Osteoblast (primary cell): ENCODE results near the gene OSCAR. TPM values are rescaled to one million over a fixed set of nuclear protein-coding genes. Genes with fewer than 3 reads are reported as not detected.
A peak's percentile ranks its signal among the peaks of the same experiment; 100 is the strongest.
"Not testable (repeated sequence)": the region's sequence is repeated elsewhere in the genome, so short reads cannot be mapped to it uniquely, and the experiment has no call there.

Experiments
- DNase-seq: peaks from one replicate; pipeline ENCODE4 v3.0.0; 2011; ENCODE audit warnings: low spot score, mixed read lengths; ENCODE audit not compliant: insufficient read length; ENCODE audit errors: missing footprints
- H2AFZ ChIP-seq: 2 replicates; pipeline ENCODE4 v1.6.0; 2011; ENCODE audit warnings: mild to moderate bottlenecking, low read length
- H3K27ac ChIP-seq: 2 replicates; pipeline ENCODE4 v1.5.1; 2011; ENCODE audit warnings: mild to moderate bottlenecking, low read depth, low read length, moderate library complexity
- H3K27me3 ChIP-seq: 2 replicates; pipeline ENCODE4 v1.6.0; 2012; ENCODE audit warnings: mild to moderate bottlenecking, control low read depth, inconsistent platforms, low read length, moderate library complexity; ENCODE audit not compliant: insufficient read depth
- H3K36me3 ChIP-seq: 2 replicates; pipeline ENCODE4 v1.5.1; 2011; ENCODE audit warnings: mild to moderate bottlenecking, low read length, control low read depth, moderate library complexity; ENCODE audit not compliant: insufficient read depth
- H3K4me1 ChIP-seq: 2 replicates; pipeline ENCODE4 v1.5.1; 2011; ENCODE audit warnings: mild to moderate bottlenecking, low read length, control low read depth, moderate library complexity; ENCODE audit not compliant: insufficient read depth
- H3K4me2 ChIP-seq: 2 replicates; pipeline ENCODE4 v1.6.0; 2011; ENCODE audit warnings: mild to moderate bottlenecking, low read length; ENCODE audit not compliant: insufficient read depth
- H3K4me3 ChIP-seq: fragments of 200-600 bp; sonication (generic); 3 replicates; pipeline ENCODE4 v1.5.1; 2012; ENCODE audit warnings: mild to moderate bottlenecking, low read length, inconsistent platforms; ENCODE audit not compliant: insufficient read depth
- H3K79me2 ChIP-seq: 2 replicates; pipeline ENCODE4 v1.6.0; 2012; ENCODE audit warnings: mild to moderate bottlenecking, low read length, control low read depth, inconsistent platforms; ENCODE audit not compliant: insufficient read depth
- H3K9me3 ChIP-seq: 2 replicates; pipeline ENCODE4 v1.5.1; 2011; ENCODE audit warnings: low read depth, low read length, control low read depth
- H4K20me1 ChIP-seq: 2 replicates; pipeline ENCODE4 v1.6.0; 2012; ENCODE audit warnings: mild to moderate bottlenecking, low read length, control low read depth; ENCODE audit not compliant: insufficient read depth
- total RNA-seq: library from RNA; depleted of rRNA; stranded (reverse); fragments of >200 nt; gene quantifications from 2 replicates; pipeline ENCODE4 v1.2.3, GENCODE V29; 2012
- TF ChIP-seq, protein P1 (sequence below): IDR thresholded peaks from 2 replicates; pipeline ENCODE4 v1.5.1; 2011; ENCODE audit warnings: mild to moderate bottlenecking, low read depth, low read length, moderate library complexity; ENCODE audit errors: extremely low read depth

The OSCAR gene
- total RNA-seq, 1 donor, result 0.36 TPM

GRCh38 chr19:54099190-54099902, 1.3 kb downstream of the OSCAR start:
- TF ChIP-seq, protein P1, sequence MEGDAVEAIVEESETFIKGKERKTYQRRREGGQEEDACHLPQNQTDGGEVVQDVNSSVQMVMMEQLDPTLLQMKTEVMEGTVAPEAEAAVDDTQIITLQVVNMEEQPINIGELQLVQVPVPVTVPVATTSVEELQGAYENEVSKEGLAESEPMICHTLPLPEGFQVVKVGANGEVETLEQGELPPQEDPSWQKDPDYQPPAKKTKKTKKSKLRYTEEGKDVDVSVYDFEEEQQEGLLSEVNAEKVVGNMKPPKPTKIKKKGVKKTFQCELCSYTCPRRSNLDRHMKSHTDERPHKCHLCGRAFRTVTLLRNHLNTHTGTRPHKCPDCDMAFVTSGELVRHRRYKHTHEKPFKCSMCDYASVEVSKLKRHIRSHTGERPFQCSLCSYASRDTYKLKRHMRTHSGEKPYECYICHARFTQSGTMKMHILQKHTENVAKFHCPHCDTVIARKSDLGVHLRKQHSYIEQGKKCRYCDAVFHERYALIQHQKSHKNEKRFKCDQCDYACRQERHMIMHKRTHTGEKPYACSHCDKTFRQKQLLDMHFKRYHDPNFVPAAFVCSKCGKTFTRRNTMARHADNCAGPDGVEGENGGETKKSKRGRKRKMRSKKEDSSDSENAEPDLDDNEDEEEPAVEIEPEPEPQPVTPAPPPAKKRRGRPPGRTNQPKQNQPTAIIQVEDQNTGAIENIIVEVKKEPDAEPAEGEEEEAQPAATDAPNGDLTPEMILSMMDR, result no peak
- Histone ChIP-seq H3K4me2 (no peak overlapping the region), H3K9me3 (peaks cover under 1% of the 10 kb centered on the region), H3K4me1 (peaks cover 12% of the 10 kb centered on the region), H3K27ac (no peak overlapping the region), H3K36me3 (no peaks in the 10 kb centered on the region), H3K79me2 (peaks cover 13% of the 10 kb centered on the region), H3K4me3 (no peak overlapping the region), H3K27me3 (no peaks in the 10 kb centered on the region), H4K20me1 (no peaks in the 10 kb centered on the region), H2AFZ (no peak overlapping the region)
- DNase-seq, result no peak

DNA sequence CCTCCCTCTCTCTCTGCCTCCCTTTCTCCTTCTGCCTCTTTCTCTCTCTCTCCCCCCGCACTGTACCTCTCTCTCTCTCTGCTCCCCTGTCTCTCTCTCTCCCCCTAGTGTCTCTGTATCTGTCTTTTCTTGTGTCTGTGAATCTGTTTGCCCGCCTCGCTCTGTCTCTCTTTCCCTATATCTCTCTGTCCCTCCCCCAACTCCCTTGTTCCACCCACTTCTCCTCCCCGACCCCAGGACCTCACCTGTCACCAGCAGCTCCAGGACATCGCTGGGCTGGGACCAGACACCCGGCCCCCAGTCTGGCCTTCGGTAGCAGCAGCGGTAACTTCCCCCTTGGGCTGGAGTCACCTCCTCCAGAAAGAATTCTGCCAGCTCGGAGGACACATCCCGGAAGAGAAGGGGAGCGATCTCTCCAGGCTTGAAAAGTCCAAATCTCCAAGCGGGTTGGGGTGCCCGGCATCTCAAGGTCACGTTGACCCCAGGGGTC, 3.9 kb downstream of the OSCAR start:
- Histone ChIP-seq H3K27ac (no peak overlapping the region), H3K27me3 (no peaks in the 10 kb centered on the region), H3K9me3 (peaks cover 4% of the 10 kb centered on the region), H2AFZ (peak overlapping the region; percentile 93), H3K4me3 (peak overlapping the region; percentile 70), H4K20me1 (no peaks in the 10 kb centered on the region), H3K4me2 (peak overlapping the region; percentile 74), H3K4me1 (peaks cover 3% of the 10 kb centered on the region), H3K79me2 (no peaks in the 10 kb centered on the region), H3K36me3 (no peaks in the 10 kb centered on the region)
- DNase-seq, result peak; percentile 89
- TF ChIP-seq, protein P1, result peak; percentile 35

GRCh38 chr19:54095859-54096616, 4.6 kb downstream of the OSCAR start:
- H3K36me3 ChIP-seq, H3K4me1 ChIP-seq, H3K79me2 ChIP-seq, H3K27me3 ChIP-seq, H3K27ac ChIP-seq, H4K20me1 ChIP-seq, H3K9me3 ChIP-seq: not testable (repeated sequence)
- Histone ChIP-seq H2AFZ (peak overlapping the region; percentile 93), H3K4me2 (peak overlapping the region; percentile 74), H3K4me3 (peak overlapping the region; percentile 70)
- peak; percentile 96 for DNase-seq

DNA sequence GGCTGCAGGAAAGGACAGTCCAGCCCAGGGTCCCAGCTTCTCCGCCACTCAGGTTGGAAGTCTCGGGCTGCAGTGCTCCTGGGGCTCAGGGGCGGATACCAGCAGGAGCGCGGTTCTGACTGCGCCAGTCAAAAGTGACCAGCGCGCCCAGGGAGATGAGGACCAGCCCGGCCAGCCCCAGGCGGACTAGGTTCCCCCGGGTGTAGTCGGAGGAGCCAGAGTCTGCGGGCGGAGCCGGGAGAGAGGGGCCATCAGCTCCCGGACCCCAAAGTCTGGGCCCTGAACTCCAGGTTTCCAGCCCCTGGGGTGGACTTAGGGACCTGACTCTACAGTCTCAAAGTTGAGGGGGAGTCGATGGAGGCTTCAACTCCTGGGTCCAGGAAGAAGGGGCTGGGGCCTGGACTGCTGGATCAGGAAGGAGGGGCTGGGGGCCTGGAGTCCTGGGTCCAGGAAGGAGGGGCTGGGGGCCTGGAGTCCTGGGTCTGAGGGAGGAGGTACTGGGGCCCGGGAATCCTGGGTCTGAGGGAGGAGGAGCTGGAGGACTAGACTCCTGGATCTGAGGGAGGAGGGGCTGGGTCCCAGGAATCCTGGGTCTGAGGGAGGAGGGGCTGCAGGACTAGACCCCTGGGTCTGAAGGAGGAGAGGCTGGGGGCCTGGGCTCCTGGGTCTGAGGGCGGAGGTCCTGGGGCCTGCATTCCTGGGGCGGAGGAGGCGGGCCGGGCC, 5.3 kb downstream of the OSCAR start:
- Histone ChIP-seq H3K27ac (no peak overlapping the region), H3K79me2 (no peaks in the 10 kb centered on the region), H4K20me1 (no peaks in the 10 kb centered on the region), H3K27me3 (no peaks in the 10 kb centered on the region), H2AFZ (peak overlapping the region; percentile 76), H3K9me3 (peaks cover 4% of the 10 kb centered on the region), H3K36me3 (no peaks in the 10 kb centered on the region), H3K4me2 (peak overlapping the region; percentile 74), H3K4me3 (peak overlapping the region; percentile 60), H3K4me1 (peaks cover 3% of the 10 kb centered on the region)
- TF ChIP-seq, protein P1, result no peak
- no peak for DNase-seq
